ENCODE results near the gene DEXI. TPM values are rescaled to one million over a fixed set of nuclear protein-coding genes. Genes with fewer than 3 reads are reported as not detected.

The DEXI gene
- polyA plus RNA-seq, 3 donors, result 4.9 to 10.8 (median 6.8) TPM

- no peak for DNase-seq
- H3K27me3 Mint-ChIP-seq (ENCODE audit: low read depth in 3 of 3), result peaks cover 0 to 3% (median 0%) of the 10 kb centered on the region in 3 donors
- no peaks in the 10 kb centered on the region for H3K9me3 Mint-ChIP-seq
- no peaks in the 10 kb centered on the region for H3K4me1 ChIP-seq (ENCODE audit: control insufficient read depth in 1 of 2, insufficient read depth in 2 of 2, low read length in 2 of 2)
- H3K9ac ChIP-seq (ENCODE audit: insufficient read depth, low read length, poor library complexity, severe bottlenecking), result no peak overlapping the region
- no peaks in the 10 kb centered on the region for H3K4me1 Mint-ChIP-seq
- H3K4me2 ChIP-seq (replicated peaks; ENCODE audit: extremely low read depth, low read length, poor library complexity, severe bottlenecking), result no peak overlapping the region
- H3K4me3 Mint-ChIP-seq, result no peak overlapping the region
- peaks cover 81 to 89% of the 10 kb centered on the region in 2 donors for H3K36me3 Mint-ChIP-seq
- H3K4me3 ChIP-seq (replicated peaks in 1 of 3; ENCODE audit: low read depth in 2 of 3, low read length in 3 of 3), result no peak overlapping the region
- intact Hi-C loops (cut with micrococcal nuclease), result loop anchor here in 1 of 2 donors (10.0 kb wide), 1 partner anchor 164 kb away; no protein-coding TSS in a partner anchor
- H3K9me3 ChIP-seq (replicated peaks in 1 of 2; ENCODE audit: control insufficient read depth in 1 of 2, insufficient read depth in 1 of 2, low read length in 2 of 2), result no peaks in the 10 kb centered on the region
- no peak overlapping the region for H3K27ac Mint-ChIP-seq
- H3K79me2 ChIP-seq (ENCODE audit: insufficient read depth, low read length), result no peaks in the 10 kb centered on the region
- H4K20me1 ChIP-seq (ENCODE audit: insufficient read depth, low read length), result no peaks in the 10 kb centered on the region
- no peak overlapping the region for H2AFZ ChIP-seq (ENCODE audit: insufficient read depth, low read depth, low read length, poor library complexity, severe bottlenecking)
- no peaks in the 10 kb centered on the region for H3K27me3 ChIP-seq (ENCODE audit: control insufficient read depth in 2 of 2, insufficient read depth in 2 of 2, low read length in 2 of 2)
- WGBS (ENCODE audit: insufficient coverage), result no CpG with 5 or more reads among the region's 3 CpGs
- peaks cover 62 to 89% of the 10 kb centered on the region in 2 donors for H3K36me3 ChIP-seq (replicated peaks in 1 of 2; ENCODE audit: control insufficient read depth in 1 of 2, insufficient read depth in 2 of 2, low read length in 2 of 2)
- H3K27ac ChIP-seq (ENCODE audit: low read depth in 1 of 2, low read length in 2 of 2), result no peak overlapping the region
- no peak for TF ChIP-seq CTCF (IDR thresholded peaks at IDR 0.05)
These were observed 38.5 kb upstream of the DEXI start for GRCh38 chr16:10980813-10981212.

- 91% methylated on average over 14 of the region's 19 CpGs for WGBS (ENCODE audit: insufficient coverage)
- Mint-ChIP-seq H3K4me1 (no peaks in the 10 kb centered on the region), H3K27me3 (ENCODE audit: low read depth in 3 of 3) (peaks cover 0 to 3% (median 2%) of the 10 kb centered on the region in 3 donors), H3K9me3 (no peaks in the 10 kb centered on the region), H3K27ac (peak overlapping the region in 1 of 7 donors; percentile 66), H3K36me3 (peaks cover 82 to 92% of the 10 kb centered on the region in 2 donors), H3K4me3 (no peak overlapping the region)
- Histone ChIP-seq H3K9me3 (replicated peaks in 1 of 2; ENCODE audit: control insufficient read depth in 1 of 2, insufficient read depth in 1 of 2, low read length in 2 of 2) (no peaks in the 10 kb centered on the region), H3K79me2 (ENCODE audit: insufficient read depth, low read length) (no peaks in the 10 kb centered on the region), H3K27ac (ENCODE audit: low read depth in 1 of 2, low read length in 2 of 2) (no peak overlapping the region), H3K4me3 (replicated peaks in 1 of 3; ENCODE audit: low read depth in 2 of 3, low read length in 3 of 3) (no peak overlapping the region), H3K27me3 (ENCODE audit: control insufficient read depth in 2 of 2, insufficient read depth in 2 of 2, low read length in 2 of 2) (no peaks in the 10 kb centered on the region), H2AFZ (ENCODE audit: insufficient read depth, low read depth, low read length, poor library complexity, severe bottlenecking) (no peak overlapping the region), H3K36me3 (replicated peaks in 1 of 2; ENCODE audit: control insufficient read depth in 1 of 2, insufficient read depth in 2 of 2, low read length in 2 of 2) (peaks cover 64 to 98% of the 10 kb centered on the region in 2 donors), H3K4me1 (ENCODE audit: control insufficient read depth in 1 of 2, insufficient read depth in 2 of 2, low read length in 2 of 2) (no peaks in the 10 kb centered on the region), H3K9ac (ENCODE audit: insufficient read depth, low read length, poor library complexity, severe bottlenecking) (no peak overlapping the region), H3K4me2 (replicated peaks; ENCODE audit: extremely low read depth, low read length, poor library complexity, severe bottlenecking) (no peak overlapping the region), H4K20me1 (ENCODE audit: insufficient read depth, low read length) (no peaks in the 10 kb centered on the region)
- DNase-seq, result no peak
- intact Hi-C loops (cut with micrococcal nuclease), result loop anchor here in 1 of 2 donors (10.0 kb wide), 1 partner anchor 165 kb away; no protein-coding TSS in a partner anchor
- TF ChIP-seq CTCF (IDR thresholded peaks at IDR 0.05), result no peak
These were observed 37.7 kb upstream of the DEXI start for GRCh38 chr16:10979717-10980601.

Data from CD14-positive monocyte (primary cell).